Neural cell (in vitro differentiated cells): ENCODE measurements around the gene TNFRSF8. TPM values are rescaled to one million over a fixed set of nuclear protein-coding genes. Genes with fewer than 3 reads are reported as not detected.

Experiments used
- H2AFZ ChIP-seq: fragments of 200-600, 300-800 bp; sonication (generic), shearing (Covaris generic); 2 replicates; pipeline ENCODE4 v1.6.0; 2014; ENCODE audit warnings: low read depth, mild to moderate bottlenecking, antibody characterized with exemption, low read length, moderate library complexity
- H3F3A ChIP-seq: fragments of 200-600 bp; shearing (Covaris generic); 2 replicates; pipeline ENCODE4 v1.6.1; 2016; ENCODE audit warnings: mild to moderate bottlenecking, moderate library complexity, mixed read lengths, antibody characterized with exemption, low read length; ENCODE audit not compliant: insufficient read depth, poor library complexity, severe bottlenecking
- H3K27ac ChIP-seq: fragments of 200-600, 300-800 bp; sonication (generic), shearing (Covaris generic); 2 replicates; pipeline ENCODE4 v1.5.1; 2014; ENCODE audit warnings: mild to moderate bottlenecking, low read length, moderate library complexity
- H3K27me3 ChIP-seq: fragments of 300-800, 200-600 bp; sonication (generic), shearing (Covaris generic); 2 replicates; pipeline ENCODE4 v1.6.0; 2014; ENCODE audit warnings: mild to moderate bottlenecking, low read depth, low read length, moderate library complexity; ENCODE audit not compliant: insufficient read depth
- H3K36me3 ChIP-seq: fragments of 300-800, 200-600 bp; sonication (generic), shearing (Covaris generic); 2 replicates; pipeline ENCODE4 v1.5.1; 2014; ENCODE audit warnings: mild to moderate bottlenecking, antibody characterized with exemption, low read length, moderate library complexity; ENCODE audit not compliant: insufficient read depth
- H3K4me2 ChIP-seq: fragments of 300-800, 200-600 bp; sonication (generic), shearing (Covaris generic); 2 replicates; pipeline ENCODE4 v1.6.0; 2014; ENCODE audit warnings: mild to moderate bottlenecking, low read length
- H3K4me3 ChIP-seq: fragments of 300-800, 200-600 bp; sonication (generic), shearing (Covaris generic); 2 replicates; pipeline ENCODE4 v1.5.1; 2014; ENCODE audit warnings: mild to moderate bottlenecking, low read length, moderate library complexity
- H3K79me2 ChIP-seq: fragments of 200-600 bp; shearing (Covaris generic); replicated peaks from 2 replicates; pipeline ENCODE4 v1.6.0; 2014; ENCODE audit warnings: mild to moderate bottlenecking, low read length, moderate library complexity; ENCODE audit not compliant: insufficient read depth
- H3K9ac ChIP-seq: fragments of 300-800, 200-600 bp; sonication (generic), shearing (Covaris generic); 2 replicates; pipeline ENCODE4 v1.6.1; 2016; ENCODE audit warnings: mild to moderate bottlenecking, low read length, mixed read lengths
- H3K9me2 ChIP-seq: fragments of 200-600 bp; shearing (Covaris generic); 2 replicates; pipeline ENCODE4 v1.6.1; 2016; ENCODE audit warnings: mild to moderate bottlenecking, low read length, mixed read lengths; ENCODE audit not compliant: insufficient read depth
- H3K9me3 ChIP-seq: fragments of 200-600, 300-800 bp; sonication (generic), shearing (Covaris generic); 2 replicates; pipeline ENCODE4 v1.6.1; 2016; ENCODE audit warnings: mild to moderate bottlenecking, mixed run types, low read length, moderate library complexity, mixed read lengths
- H4K20me1 ChIP-seq: fragments of 200-600 bp; shearing (Covaris generic); 2 replicates; pipeline ENCODE4 v1.6.1; 2016; ENCODE audit warnings: mild to moderate bottlenecking, mixed run types; ENCODE audit not compliant: insufficient read depth
- CTCF ChIP-seq: fragments of 450-650 bp; IDR thresholded peaks from 2 replicates; pipeline ENCODE4 v1.5.1; 2014; ENCODE audit warnings: antibody characterized with exemption, mild to moderate bottlenecking, moderate library complexity; ENCODE audit not compliant: poor library complexity, severe bottlenecking
- EP300 ChIP-seq: fragments of 450-650 bp; conservative IDR thresholded peaks from 2 replicates; pipeline ENCODE4 v1.6.1; 2014; ENCODE audit warnings: antibody characterized with exemption, mild to moderate bottlenecking, moderate library complexity; ENCODE audit not compliant: poor library complexity, severe bottlenecking
- EZH2 ChIP-seq: fragments of 200-600, 300-800 bp; shearing (Covaris generic), sonication (generic); IDR thresholded peaks from 2 replicates; pipeline ENCODE4 v1.6.1; 2014; ENCODE audit warnings: antibody characterized with exemption, low read length, borderline replicate concordance, mild to moderate bottlenecking; ENCODE audit not compliant: insufficient read depth, poor library complexity, severe bottlenecking
- MXI1 ChIP-seq: fragments of 450-650 bp; conservative IDR thresholded peaks from 2 replicates; pipeline ENCODE4 v1.6.1; 2014; ENCODE audit warnings: antibody characterized with exemption, mild to moderate bottlenecking; ENCODE audit not compliant: poor library complexity, severe bottlenecking
- POLR2AphosphoS5 ChIP-seq: IDR thresholded peaks from 2 replicates; pipeline ENCODE4 v1.6.1; 2012
- RAD21 ChIP-seq: fragments of 450-650 bp; conservative IDR thresholded peaks from 2 replicates; pipeline ENCODE4 v1.6.1; 2014; ENCODE audit warnings: antibody characterized with exemption, mild to moderate bottlenecking, moderate library complexity
- SMC3 ChIP-seq: fragments of 450-650 bp; conservative IDR thresholded peaks from 2 replicates; pipeline ENCODE4 v1.6.1; 2014; ENCODE audit warnings: antibody characterized with exemption, mild to moderate bottlenecking, moderate library complexity; ENCODE audit not compliant: poor library complexity
- TAF1 ChIP-seq: IDR thresholded peaks from 2 replicates; pipeline ENCODE4 v1.6.1; 2012; ENCODE audit warnings: low read depth
- polyA plus RNA-seq: library from polyadenylated mRNA; depleted of rRNA; stranded (reverse); fragments of >200 nt; gene quantifications from 2 replicates; pipeline ENCODE4 v1.2.3, GENCODE V29; 2014
- TF ChIP-seq, protein P1 (sequence below): IDR thresholded peaks from 2 replicates; pipeline ENCODE4 v1.6.1; 2012; ENCODE audit warnings: borderline replicate concordance

Gene TNFRSF8
- polyA plus RNA-seq, 1 donor from 2014 or later: not detected

- Histone ChIP-seq H3K4me3 (no peak overlapping the region), H3F3A (no peaks in the 10 kb centered on the region), H2AFZ (no peak overlapping the region), H3K27me3 (peaks cover 43% of the 10 kb centered on the region), H3K9me2 (no peaks in the 10 kb centered on the region), H3K36me3 (no peaks in the 10 kb centered on the region), H3K9ac (no peak overlapping the region), H4K20me1 (no peaks in the 10 kb centered on the region), H3K4me2 (no peak overlapping the region), H3K27ac (no peak overlapping the region), H3K79me2 (no peaks in the 10 kb centered on the region), H3K9me3 (no peaks in the 10 kb centered on the region)
- TF ChIP-seq, protein P1, sequence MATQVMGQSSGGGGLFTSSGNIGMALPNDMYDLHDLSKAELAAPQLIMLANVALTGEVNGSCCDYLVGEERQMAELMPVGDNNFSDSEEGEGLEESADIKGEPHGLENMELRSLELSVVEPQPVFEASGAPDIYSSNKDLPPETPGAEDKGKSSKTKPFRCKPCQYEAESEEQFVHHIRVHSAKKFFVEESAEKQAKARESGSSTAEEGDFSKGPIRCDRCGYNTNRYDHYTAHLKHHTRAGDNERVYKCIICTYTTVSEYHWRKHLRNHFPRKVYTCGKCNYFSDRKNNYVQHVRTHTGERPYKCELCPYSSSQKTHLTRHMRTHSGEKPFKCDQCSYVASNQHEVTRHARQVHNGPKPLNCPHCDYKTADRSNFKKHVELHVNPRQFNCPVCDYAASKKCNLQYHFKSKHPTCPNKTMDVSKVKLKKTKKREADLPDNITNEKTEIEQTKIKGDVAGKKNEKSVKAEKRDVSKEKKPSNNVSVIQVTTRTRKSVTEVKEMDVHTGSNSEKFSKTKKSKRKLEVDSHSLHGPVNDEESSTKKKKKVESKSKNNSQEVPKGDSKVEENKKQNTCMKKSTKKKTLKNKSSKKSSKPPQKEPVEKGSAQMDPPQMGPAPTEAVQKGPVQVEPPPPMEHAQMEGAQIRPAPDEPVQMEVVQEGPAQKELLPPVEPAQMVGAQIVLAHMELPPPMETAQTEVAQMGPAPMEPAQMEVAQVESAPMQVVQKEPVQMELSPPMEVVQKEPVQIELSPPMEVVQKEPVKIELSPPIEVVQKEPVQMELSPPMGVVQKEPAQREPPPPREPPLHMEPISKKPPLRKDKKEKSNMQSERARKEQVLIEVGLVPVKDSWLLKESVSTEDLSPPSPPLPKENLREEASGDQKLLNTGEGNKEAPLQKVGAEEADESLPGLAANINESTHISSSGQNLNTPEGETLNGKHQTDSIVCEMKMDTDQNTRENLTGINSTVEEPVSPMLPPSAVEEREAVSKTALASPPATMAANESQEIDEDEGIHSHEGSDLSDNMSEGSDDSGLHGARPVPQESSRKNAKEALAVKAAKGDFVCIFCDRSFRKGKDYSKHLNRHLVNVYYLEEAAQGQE: no peak
- TF ChIP-seq EP300: no peak
- TF ChIP-seq RAD21: no peak
- TF ChIP-seq TAF1: no peak
- no peak for TF ChIP-seq CTCF
- no peak for TF ChIP-seq EZH2
- no peak for TF ChIP-seq SMC3
- no peak for TF ChIP-seq MXI1
- TF ChIP-seq POLR2AphosphoS5: no peak
Observed at GRCh38 chr1:12060500-12060899, 2.6 kb upstream of the TNFRSF8 start.

- H3K4me2 ChIP-seq: no peak overlapping the region
- H3K36me3 ChIP-seq: no peaks in the 10 kb centered on the region
- H2AFZ ChIP-seq: no peak overlapping the region
- H4K20me1 ChIP-seq: no peaks in the 10 kb centered on the region
- H3K9me3 ChIP-seq: no peaks in the 10 kb centered on the region
- H3K27me3 ChIP-seq: peaks cover 46% of the 10 kb centered on the region
- H3F3A ChIP-seq: no peaks in the 10 kb centered on the region
- TF ChIP-seq, protein P1: no peak
- TF ChIP-seq EZH2 (no peak), MXI1 (no peak), POLR2AphosphoS5 (no peak), SMC3 (no peak), RAD21 (no peak), EP300 (no peak), TAF1 (no peak), CTCF (no peak)
- no peaks in the 10 kb centered on the region for H3K79me2 ChIP-seq
- no peak overlapping the region for H3K9ac ChIP-seq
- no peak overlapping the region for H3K4me3 ChIP-seq
- H3K9me2 ChIP-seq: no peaks in the 10 kb centered on the region
- no peak overlapping the region for H3K27ac ChIP-seq
Observed at GRCh38 chr1:12064073-12064969, 1.2 kb downstream of the TNFRSF8 start.
